ENCODE results near the gene LYSET. TPM values are rescaled to one million over a fixed set of nuclear protein-coding genes. Genes with fewer than 3 reads are reported as not detected.
"Not testable (repeated sequence)": the region's sequence is repeated elsewhere in the genome, so short reads cannot be mapped to it uniquely, and the experiment has no call there.

The LYSET gene
- 21.1 and 35.7 TPM in 2 replicates for total RNA-seq (2014; rRNA removed; shearing (Covaris generic); ENCODE audit: low replicate concordance)

- Histone ChIP-seq H3K36me3 (ENCODE audit: insufficient read depth, low read length) (peaks cover 43% of the 10 kb centered on the region; the same call in 1 of the 2 replicates), H4K20me1 (ENCODE audit: insufficient read depth, low read depth, low read length) (peaks cover 27% of the 10 kb centered on the region), H3K4me3 (ENCODE audit: low read length) (peak within 1 kb of the TSS; percentile 98), H3K27ac (ENCODE audit: low read length) (peak within 1 kb of the TSS; percentile 81), H3K79me2 (ENCODE audit: low read length) (peaks cover 66% of the 10 kb centered on the region), H3K9ac (ENCODE audit: low read length) (peak within 1 kb of the TSS; percentile 94), H2AFZ (ENCODE audit: low read length) (peak within 1 kb of the TSS; percentile 72; the same call in 1 of the 2 replicates), H3K4me2 (ENCODE audit: low read depth, low read length, poor library complexity, severe bottlenecking) (peak within 1 kb of the TSS; percentile 96), H3K9me3 (ENCODE audit: low read length) (no peaks in the 10 kb centered on the region), H3K27me3 (ENCODE audit: low read length) (no peaks in the 10 kb centered on the region), H3K4me1 (ENCODE audit: low read length) (peaks cover 31% of the 10 kb centered on the region), H3K9me2 (replicated peaks; ENCODE audit: insufficient read depth, low read length) (no peaks in the 10 kb centered on the region)
- DNase-seq, result peak; percentile 98
These were observed at the start of gene LYSET, which contains the start of gene MOAP1 for GRCh38 chr14:93184391-93185348. LYSET (plus strand) TSS chr14:93185317; CDS start chr14:93185406, 89 bp downstream. MOAP1 (minus strand) TSS chr14:93184897; CDS start chr14:93184242, 655 bp downstream.

- no peak overlapping the region for H3K27ac ChIP-seq (ENCODE audit: low read length)
- no peak overlapping the region for H3K4me3 ChIP-seq (ENCODE audit: low read length)
- H3K9me3 ChIP-seq (ENCODE audit: low read length), result no peaks in the 10 kb centered on the region
- no peaks in the 10 kb centered on the region for H3K36me3 ChIP-seq (ENCODE audit: insufficient read depth, low read length)
- H2AFZ ChIP-seq (ENCODE audit: low read length), result no peak overlapping the region
- H3K4me1 ChIP-seq (ENCODE audit: low read length), result peaks cover 4% of the 10 kb centered on the region
- no peak for DNase-seq
- H3K79me2 ChIP-seq (ENCODE audit: low read length), result no peaks in the 10 kb centered on the region
- H3K27me3 ChIP-seq (ENCODE audit: low read length), result no peaks in the 10 kb centered on the region
- 0 out of 2 replicates have a peak, but pooled peaks cover under 1% of the 10 kb centered on the region for H4K20me1 ChIP-seq (ENCODE audit: insufficient read depth, low read depth, low read length)
- H3K9ac ChIP-seq (ENCODE audit: low read length), result no peak overlapping the region
- H3K4me2 ChIP-seq (ENCODE audit: low read depth, low read length, poor library complexity, severe bottlenecking), result no peak overlapping the region
- no peaks in the 10 kb centered on the region for H3K9me2 ChIP-seq (replicated peaks; ENCODE audit: insufficient read depth, low read length)
These were observed 49.7 kb upstream of the LYSET start for GRCh38 chr14:93135399-93135798.

- H3K9me2 ChIP-seq (replicated peaks; ENCODE audit: insufficient read depth, low read length), result no peaks in the 10 kb centered on the region
- no peak overlapping the region for H2AFZ ChIP-seq (ENCODE audit: low read length)
- H3K4me1 ChIP-seq (ENCODE audit: low read length), result no peaks in the 10 kb centered on the region
- no peak overlapping the region for H3K27ac ChIP-seq (ENCODE audit: low read length)
- no peak for DNase-seq
- no peaks in the 10 kb centered on the region for H3K9me3 ChIP-seq (ENCODE audit: low read length)
- H3K36me3 ChIP-seq (ENCODE audit: insufficient read depth, low read length), result no peaks in the 10 kb centered on the region
- no peaks in the 10 kb centered on the region for H4K20me1 ChIP-seq (ENCODE audit: insufficient read depth, low read depth, low read length)
- no peak overlapping the region for H3K4me3 ChIP-seq (ENCODE audit: low read length)
- no peak overlapping the region for H3K4me2 ChIP-seq (ENCODE audit: low read depth, low read length, poor library complexity, severe bottlenecking)
- H3K27me3 ChIP-seq (ENCODE audit: low read length), result no peaks in the 10 kb centered on the region
- H3K79me2 ChIP-seq (ENCODE audit: low read length), result no peaks in the 10 kb centered on the region
- H3K9ac ChIP-seq (ENCODE audit: low read length), result no peak overlapping the region
These were observed 49.1 kb upstream of the LYSET start for GRCh38 chr14:93136009-93136408.

- not testable (repeated sequence) for H3K4me3 ChIP-seq (ENCODE audit: low read length); DNase-seq; H3K9ac ChIP-seq (ENCODE audit: low read length)
These were observed 48.6 kb upstream of the LYSET start for GRCh38 chr14:93136508-93136907.

GRCh38 chr14:93137864-93138263 lies 47.3 kb upstream of the LYSET start:
- H3K36me3 ChIP-seq (ENCODE audit: insufficient read depth, low read length), result no peaks in the 10 kb centered on the region
- no peak for DNase-seq
- H3K27ac ChIP-seq (ENCODE audit: low read length), result no peak overlapping the region
- H3K27me3 ChIP-seq (ENCODE audit: low read length), result no peaks in the 10 kb centered on the region
- H3K9ac ChIP-seq (ENCODE audit: low read length), result no peak overlapping the region
- H4K20me1 ChIP-seq (ENCODE audit: insufficient read depth, low read depth, low read length), result no peaks in the 10 kb centered on the region
- H3K9me2 ChIP-seq (replicated peaks; ENCODE audit: insufficient read depth, low read length), result no peaks in the 10 kb centered on the region
- no peaks in the 10 kb centered on the region for H3K79me2 ChIP-seq (ENCODE audit: low read length)
- H3K4me3 ChIP-seq (ENCODE audit: low read length), result no peak overlapping the region
- H2AFZ ChIP-seq (ENCODE audit: low read length), result no peak overlapping the region
- H3K4me2 ChIP-seq (ENCODE audit: low read depth, low read length, poor library complexity, severe bottlenecking), result no peak overlapping the region
- H3K9me3 ChIP-seq (ENCODE audit: low read length), result no peaks in the 10 kb centered on the region
- H3K4me1 ChIP-seq (ENCODE audit: low read length), result no peaks in the 10 kb centered on the region

More at GRCh38 chr14:93136508-93136907, 48.6 kb upstream of the LYSET start:
- H3K27ac ChIP-seq (ENCODE audit: low read length); H4K20me1 ChIP-seq (ENCODE audit: insufficient read depth, low read depth, low read length); H3K9me3 ChIP-seq (ENCODE audit: low read length); H3K27me3 ChIP-seq (ENCODE audit: low read length); H2AFZ ChIP-seq (ENCODE audit: low read length); H3K4me2 ChIP-seq (ENCODE audit: low read depth, low read length, poor library complexity, severe bottlenecking); H3K36me3 ChIP-seq (ENCODE audit: insufficient read depth, low read length); H3K9me2 ChIP-seq (replicated peaks; ENCODE audit: insufficient read depth, low read length); H3K79me2 ChIP-seq (ENCODE audit: low read length); H3K4me1 ChIP-seq (ENCODE audit: low read length): not testable (repeated sequence)

GRCh38 chr14:93142854-93143652 lies 42.1 kb upstream of the LYSET start:
- Histone ChIP-seq H3K36me3 (ENCODE audit: insufficient read depth, low read length) (no peaks in the 10 kb centered on the region), H3K4me3 (ENCODE audit: low read length) (no peak overlapping the region), H3K9me2 (replicated peaks; ENCODE audit: insufficient read depth, low read length) (no peaks in the 10 kb centered on the region), H3K9me3 (ENCODE audit: low read length) (no peaks in the 10 kb centered on the region), H4K20me1 (ENCODE audit: insufficient read depth, low read depth, low read length) (no peaks in the 10 kb centered on the region), H2AFZ (ENCODE audit: low read length) (no peak overlapping the region), H3K9ac (ENCODE audit: low read length) (no peak overlapping the region), H3K4me2 (ENCODE audit: low read depth, low read length, poor library complexity, severe bottlenecking) (no peak overlapping the region), H3K4me1 (ENCODE audit: low read length) (no peaks in the 10 kb centered on the region), H3K27ac (ENCODE audit: low read length) (no peak overlapping the region), H3K27me3 (ENCODE audit: low read length) (no peaks in the 10 kb centered on the region), H3K79me2 (ENCODE audit: low read length) (no peaks in the 10 kb centered on the region)
- no peak for DNase-seq

- no peak overlapping the region for H3K4me3 ChIP-seq (ENCODE audit: low read length)
- H3K9me2 ChIP-seq (replicated peaks; ENCODE audit: insufficient read depth, low read length), result no peaks in the 10 kb centered on the region
- H4K20me1 ChIP-seq (ENCODE audit: insufficient read depth, low read depth, low read length), result no peaks in the 10 kb centered on the region
- H3K79me2 ChIP-seq (ENCODE audit: low read length), result no peaks in the 10 kb centered on the region
- no peaks in the 10 kb centered on the region for H3K36me3 ChIP-seq (ENCODE audit: insufficient read depth, low read length)
- no peak for DNase-seq
- no peak overlapping the region for H2AFZ ChIP-seq (ENCODE audit: low read length)
- H3K27me3 ChIP-seq (ENCODE audit: low read length), result no peaks in the 10 kb centered on the region
- H3K9me3 ChIP-seq (ENCODE audit: low read length), result no peaks in the 10 kb centered on the region
- H3K9ac ChIP-seq (ENCODE audit: low read length), result no peak overlapping the region
- H3K27ac ChIP-seq (ENCODE audit: low read length), result no peak overlapping the region
- H3K4me1 ChIP-seq (ENCODE audit: low read length), result no peaks in the 10 kb centered on the region
- no peak overlapping the region for H3K4me2 ChIP-seq (ENCODE audit: low read depth, low read length, poor library complexity, severe bottlenecking)
These were observed 39.0 kb upstream of the LYSET start for GRCh38 chr14:93146119-93146518.

- Histone ChIP-seq H3K27ac (ENCODE audit: low read length) (no peak overlapping the region), H3K36me3 (ENCODE audit: insufficient read depth, low read length) (no peaks in the 10 kb centered on the region), H3K9me3 (ENCODE audit: low read length) (no peaks in the 10 kb centered on the region), H4K20me1 (ENCODE audit: insufficient read depth, low read depth, low read length) (no peaks in the 10 kb centered on the region), H2AFZ (ENCODE audit: low read length) (no peak overlapping the region), H3K4me2 (ENCODE audit: low read depth, low read length, poor library complexity, severe bottlenecking) (no peak overlapping the region), H3K79me2 (ENCODE audit: low read length) (no peaks in the 10 kb centered on the region), H3K27me3 (ENCODE audit: low read length) (no peaks in the 10 kb centered on the region), H3K9ac (ENCODE audit: low read length) (no peak overlapping the region), H3K4me3 (ENCODE audit: low read length) (no peak overlapping the region), H3K4me1 (ENCODE audit: low read length) (no peaks in the 10 kb centered on the region), H3K9me2 (replicated peaks; ENCODE audit: insufficient read depth, low read length) (no peaks in the 10 kb centered on the region)
- DNase-seq, result no peak
These were observed 36.1 kb upstream of the LYSET start for GRCh38 chr14:93148979-93149378.

All from Karpas-422 (cell line).